GM12801 (cell line): ENCODE results near the gene NPEPL1.

Experiments
- TF ChIP-seq, protein P1 (sequence below): IDR thresholded peaks from one replicate; pipeline ENCODE4 v1.5.1; 2011; ENCODE audit warnings: control low read depth; ENCODE audit not compliant: insufficient read length; ENCODE audit errors: extremely low read depth

The NPEPL1 gene

DNA sequence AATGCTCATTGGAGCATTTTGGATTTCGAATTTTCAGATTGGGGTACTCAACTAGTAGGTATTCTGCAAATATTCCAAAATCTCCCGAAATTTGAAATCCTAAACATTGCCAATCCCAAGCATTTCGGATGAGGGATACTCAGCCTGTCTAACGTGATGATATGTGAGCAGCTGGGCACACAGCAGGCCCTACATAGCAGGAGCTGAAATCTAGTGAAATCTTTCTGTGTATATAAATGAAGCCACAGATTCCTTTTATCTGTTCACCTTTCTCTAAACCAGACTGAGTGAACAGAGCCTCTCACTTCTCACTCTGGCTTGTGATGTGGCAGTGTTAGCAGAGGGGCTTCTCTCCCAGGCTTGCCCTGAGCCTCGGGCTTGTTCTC lies 23.7 kb upstream of the NPEPL1 start:
- TF ChIP-seq, protein P1, sequence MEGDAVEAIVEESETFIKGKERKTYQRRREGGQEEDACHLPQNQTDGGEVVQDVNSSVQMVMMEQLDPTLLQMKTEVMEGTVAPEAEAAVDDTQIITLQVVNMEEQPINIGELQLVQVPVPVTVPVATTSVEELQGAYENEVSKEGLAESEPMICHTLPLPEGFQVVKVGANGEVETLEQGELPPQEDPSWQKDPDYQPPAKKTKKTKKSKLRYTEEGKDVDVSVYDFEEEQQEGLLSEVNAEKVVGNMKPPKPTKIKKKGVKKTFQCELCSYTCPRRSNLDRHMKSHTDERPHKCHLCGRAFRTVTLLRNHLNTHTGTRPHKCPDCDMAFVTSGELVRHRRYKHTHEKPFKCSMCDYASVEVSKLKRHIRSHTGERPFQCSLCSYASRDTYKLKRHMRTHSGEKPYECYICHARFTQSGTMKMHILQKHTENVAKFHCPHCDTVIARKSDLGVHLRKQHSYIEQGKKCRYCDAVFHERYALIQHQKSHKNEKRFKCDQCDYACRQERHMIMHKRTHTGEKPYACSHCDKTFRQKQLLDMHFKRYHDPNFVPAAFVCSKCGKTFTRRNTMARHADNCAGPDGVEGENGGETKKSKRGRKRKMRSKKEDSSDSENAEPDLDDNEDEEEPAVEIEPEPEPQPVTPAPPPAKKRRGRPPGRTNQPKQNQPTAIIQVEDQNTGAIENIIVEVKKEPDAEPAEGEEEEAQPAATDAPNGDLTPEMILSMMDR: no peak

DNA sequence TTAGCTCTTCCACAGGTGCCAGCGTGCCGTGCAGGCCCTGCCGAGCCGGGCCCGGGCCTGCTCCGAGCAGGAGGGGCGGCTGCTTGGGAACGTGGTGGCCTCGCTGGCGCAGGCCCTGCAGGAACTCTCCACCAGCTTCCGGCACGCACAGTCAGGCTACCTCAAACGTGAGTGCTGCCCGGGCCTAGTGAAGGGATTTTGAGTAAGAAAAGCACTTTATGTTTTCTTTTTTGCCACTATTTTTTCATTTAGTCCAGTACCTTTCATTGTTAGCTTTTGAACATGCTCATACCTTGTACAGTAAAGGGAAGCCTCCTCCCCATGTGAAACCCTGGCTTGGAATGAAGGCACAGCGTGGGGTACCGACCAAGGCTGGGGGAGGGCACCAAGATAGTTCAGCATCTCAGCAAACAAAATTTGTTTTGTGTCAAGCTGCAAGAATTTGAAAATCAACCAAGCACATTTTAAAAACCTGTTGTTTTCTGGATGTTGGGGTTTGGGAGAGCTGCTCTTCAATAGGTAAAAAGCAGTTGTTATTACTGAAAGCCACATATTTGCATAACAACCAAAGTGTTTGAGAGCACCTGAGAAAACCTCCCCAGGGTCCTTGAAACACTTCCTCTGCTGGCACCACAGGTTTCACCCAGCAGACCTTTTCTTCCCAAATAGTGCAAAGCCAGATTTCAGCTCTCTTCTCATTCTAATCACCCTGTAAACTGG lies 23.2 kb upstream of the NPEPL1 start:
- TF ChIP-seq, protein P1: no peak

DNA sequence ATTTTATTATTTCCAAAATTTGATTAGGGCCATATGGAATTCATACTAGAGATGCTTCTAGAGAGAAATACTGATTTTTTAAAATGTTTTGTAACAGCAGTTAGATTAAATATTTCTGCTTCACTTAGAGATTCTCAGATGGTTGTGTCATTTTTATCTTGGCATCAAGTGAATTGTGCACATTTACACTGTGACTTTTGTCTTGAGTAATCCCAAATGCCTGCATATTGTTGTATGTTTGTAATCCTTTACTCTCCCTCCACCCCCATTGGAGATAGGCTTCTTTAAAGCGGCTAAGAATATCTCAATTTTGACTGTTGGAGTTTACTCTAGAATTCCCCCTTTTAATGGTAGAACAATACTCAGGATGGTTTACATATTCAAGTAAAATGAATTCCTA lies 22.5 kb upstream of the NPEPL1 start:
- TF ChIP-seq, protein P1: no peak

DNA sequence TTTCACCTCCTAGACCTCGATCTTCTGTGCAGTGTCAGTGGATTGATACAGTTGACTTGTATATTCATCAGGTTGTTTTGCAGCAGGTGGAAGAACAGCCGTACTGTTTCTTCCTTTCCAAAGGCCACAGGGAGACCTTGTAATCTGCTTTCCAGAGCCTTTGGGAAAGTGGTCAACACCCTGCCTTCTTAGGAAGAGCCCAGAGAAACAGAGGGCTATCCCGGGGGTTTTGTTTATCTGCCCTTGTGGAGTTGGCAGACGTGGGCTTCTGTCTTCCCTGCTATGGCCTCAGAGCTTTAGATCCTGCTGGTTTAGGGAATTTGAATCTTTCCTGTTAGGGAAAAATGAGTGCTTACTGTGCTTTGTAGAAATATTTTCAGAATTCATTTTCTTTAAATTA lies 21.9 kb upstream of the NPEPL1 start:
- TF ChIP-seq, protein P1: no peak

DNA sequence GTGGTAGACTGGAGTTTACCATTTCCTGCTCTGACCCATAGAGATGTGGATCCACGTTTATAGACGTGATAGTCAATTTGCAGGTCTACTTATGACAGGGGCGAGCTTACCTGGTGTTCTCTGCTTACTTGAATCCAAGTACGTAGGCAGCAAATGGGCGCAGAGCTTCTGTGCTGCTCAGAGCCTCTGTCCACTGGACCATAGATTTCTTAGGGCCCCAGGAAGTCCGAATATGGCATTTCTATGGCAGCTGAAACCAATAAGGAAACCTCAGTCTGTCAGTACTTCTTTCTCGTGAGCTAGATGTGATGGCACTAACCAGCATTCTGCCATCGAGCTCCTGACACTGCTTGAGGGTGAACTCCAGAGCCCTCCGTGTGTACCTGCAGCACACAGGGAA lies 19.5 kb upstream of the NPEPL1 start:
- TF ChIP-seq, protein P1: no peak

DNA sequence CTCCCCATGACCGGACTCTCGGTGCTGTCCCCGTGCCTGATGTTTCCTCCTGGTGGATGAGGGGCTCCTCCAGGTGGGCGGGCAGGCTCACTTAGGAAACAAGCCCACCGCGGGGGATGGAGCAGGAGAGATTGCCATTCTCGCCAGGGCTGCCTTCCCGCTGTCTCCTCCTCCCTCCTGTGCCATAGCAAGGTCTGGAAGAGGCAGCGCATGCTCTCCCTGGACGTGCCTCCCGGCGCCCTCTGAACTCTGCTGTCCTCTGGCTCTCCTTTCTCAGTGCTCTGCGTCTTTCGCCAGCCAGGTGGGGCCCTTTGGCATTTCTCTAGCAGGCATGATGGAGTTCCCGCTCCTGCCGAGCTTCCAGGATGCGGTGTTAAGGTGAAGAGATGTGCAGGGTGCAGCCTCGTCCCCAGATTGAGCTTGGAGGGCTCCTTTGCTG lies 17.4 kb upstream of the NPEPL1 start:
- TF ChIP-seq, protein P1: no peak

DNA sequence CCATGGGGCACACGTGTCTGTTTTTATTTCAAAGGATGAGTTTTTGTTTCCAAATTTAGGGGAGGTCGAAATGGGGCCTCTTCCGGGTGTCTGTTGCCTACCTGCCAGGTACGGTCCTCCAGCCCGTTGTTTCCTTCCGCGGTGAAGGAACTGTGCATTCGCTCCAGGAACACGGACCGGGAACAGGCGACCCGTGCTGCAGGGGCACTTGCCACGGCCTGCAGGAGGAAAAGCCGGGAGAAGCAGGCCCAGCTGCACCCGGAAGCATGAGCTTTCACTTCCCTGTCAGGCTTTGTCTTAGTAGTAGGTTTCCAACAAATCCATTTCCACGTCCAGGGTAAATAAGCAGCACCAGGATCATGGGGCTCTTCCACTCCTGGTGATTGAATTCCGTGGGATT lies 17.0 kb upstream of the NPEPL1 start:
- TF ChIP-seq, protein P1: no peak
